ENCODE data around the gene ZNF317.

The ZNF317 gene

DNA sequence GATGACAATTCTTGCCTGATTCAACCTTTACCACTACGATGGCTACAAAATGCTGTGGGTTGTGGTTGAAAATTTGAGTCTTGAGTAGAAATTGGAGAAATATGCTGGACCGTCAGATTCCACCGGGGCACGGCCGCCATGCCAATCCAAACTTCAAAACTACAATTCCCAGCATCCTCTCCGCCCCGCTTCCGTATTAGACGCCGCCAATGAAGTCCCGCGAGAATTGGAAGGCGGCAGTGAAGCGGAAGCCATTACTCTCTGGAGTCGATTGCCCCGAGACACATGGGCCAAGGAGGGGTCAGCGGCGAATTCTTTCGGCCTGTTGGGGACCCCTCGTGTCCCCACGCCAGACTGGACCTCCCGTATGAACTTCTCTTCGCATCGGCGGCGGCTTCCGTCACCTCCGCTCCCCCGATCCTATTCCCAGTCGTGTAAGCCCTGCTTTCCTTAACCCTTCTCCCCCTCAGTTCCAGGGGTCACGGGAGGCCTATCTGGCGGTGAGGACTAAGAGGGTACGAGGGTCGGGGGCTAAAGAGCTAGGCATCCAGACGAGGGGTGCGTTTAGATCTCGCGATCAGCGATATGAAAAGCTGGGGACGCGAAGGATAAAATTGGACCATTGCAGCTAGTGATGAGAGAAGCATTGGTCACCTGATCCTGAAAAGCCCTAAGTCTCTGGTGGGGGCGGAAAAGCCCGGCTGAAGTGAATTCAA is at the start of gene ZNF317:
Gene ZNF317, plus strand, starts transcription at position 239 of the 716 bp plus-strand sequence. CDS start 15,620 bp downstream, outside the sequence.
- peak; percentile 91 for DNase-seq (ENCODE audit: low spot score)

DNA sequence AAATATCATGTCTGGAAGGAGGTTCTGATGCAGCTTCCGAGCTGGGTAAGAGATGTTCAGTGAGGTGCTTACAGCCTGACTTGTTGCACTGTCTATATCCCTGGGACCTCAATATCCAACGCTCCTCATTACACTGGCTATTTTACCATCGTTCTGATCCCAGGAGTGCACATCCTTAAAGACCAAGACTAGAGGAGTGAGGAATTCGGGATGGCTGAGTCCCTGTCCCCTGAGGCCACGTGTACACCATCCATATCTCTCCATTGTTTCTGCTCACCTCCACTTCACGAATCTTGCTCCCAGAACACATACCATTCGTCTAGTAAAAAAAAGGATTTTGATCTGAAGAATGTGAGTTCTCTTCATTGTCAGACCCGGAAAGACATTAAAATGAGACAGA is 32.8 kb upstream of the ZNF317 start, which contains the start of gene OR7G2:
Gene OR7G2, minus strand, starts transcription at position 101 of the 400 bp plus-strand sequence. CDS start 4,232 bp downstream, outside the sequence.
- no peak for DNase-seq (ENCODE audit: low spot score)

DNA sequence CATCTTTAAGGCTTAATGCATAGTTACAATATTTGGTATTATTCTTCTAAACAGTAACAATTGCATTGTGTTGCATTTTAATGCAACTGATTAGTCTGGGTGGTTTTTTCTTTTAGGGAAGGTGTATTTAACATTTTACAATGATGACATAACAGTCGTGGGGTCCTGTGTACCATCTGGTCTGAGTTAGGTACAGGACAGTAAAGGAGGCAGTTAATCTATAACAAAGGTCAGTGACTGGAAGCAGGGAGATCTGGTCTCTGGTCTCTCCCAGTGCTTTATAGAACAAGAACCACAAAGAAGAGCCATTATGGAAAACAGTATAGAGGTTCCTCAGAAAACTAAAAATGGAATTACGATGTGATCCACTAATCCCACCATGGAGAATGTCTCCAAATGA is 30.2 kb upstream of the ZNF317 start:
- no peak for DNase-seq (ENCODE audit: low spot score)

DNA sequence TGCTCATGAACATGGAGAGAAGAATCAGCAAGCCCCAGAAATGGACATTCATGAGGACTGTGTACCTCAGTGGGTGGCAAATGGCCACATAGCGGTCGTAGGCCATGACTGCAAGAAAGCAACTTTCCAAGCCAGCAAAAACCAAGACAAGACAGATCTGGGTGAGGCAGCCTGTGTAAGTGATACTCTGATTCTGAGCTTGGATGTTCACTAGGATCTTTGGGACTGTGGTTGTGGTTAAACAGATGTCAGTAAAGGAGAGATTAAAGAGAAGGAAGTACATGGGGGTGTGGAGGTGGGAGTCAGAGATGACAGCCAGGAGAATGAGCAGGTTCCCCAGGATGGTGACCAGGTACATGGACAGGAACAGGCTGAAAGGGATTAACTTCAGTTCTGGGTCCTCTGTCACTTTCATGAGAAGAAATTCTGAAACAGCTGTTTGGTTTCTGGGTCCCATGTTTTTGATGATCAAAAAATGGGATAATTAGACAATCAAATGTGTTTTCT is 24.8 kb upstream of the ZNF317 start, which contains the start of gene OR7G1:
Gene OR7G1, minus strand, starts transcription at position 457 of the 507 bp plus-strand sequence. Its CDS starts 0 bp downstream, at position 457.
- DNase-seq (ENCODE audit: low spot score) = no peak

DNA sequence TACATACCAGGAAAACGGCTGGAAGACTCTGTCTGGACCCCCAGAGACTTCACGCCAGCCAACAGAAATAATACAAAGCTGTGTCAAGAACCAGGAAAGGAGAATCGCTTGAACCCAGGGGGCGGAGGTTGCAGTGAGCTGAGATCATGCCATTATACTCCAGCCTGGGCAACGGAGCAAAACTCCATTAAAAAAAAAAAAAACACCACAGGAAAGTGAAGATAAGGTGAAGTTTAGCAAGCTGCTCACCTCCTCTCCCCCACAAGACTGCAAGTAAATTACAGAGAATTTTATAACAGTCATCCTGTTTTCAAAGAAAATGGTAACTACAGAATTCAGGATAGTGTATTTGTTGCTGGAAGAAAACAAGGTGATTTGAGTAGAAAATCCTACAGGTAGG is 23.6 kb upstream of the ZNF317 start:
- DNase-seq (ENCODE audit: low spot score) = no peak

DNA sequence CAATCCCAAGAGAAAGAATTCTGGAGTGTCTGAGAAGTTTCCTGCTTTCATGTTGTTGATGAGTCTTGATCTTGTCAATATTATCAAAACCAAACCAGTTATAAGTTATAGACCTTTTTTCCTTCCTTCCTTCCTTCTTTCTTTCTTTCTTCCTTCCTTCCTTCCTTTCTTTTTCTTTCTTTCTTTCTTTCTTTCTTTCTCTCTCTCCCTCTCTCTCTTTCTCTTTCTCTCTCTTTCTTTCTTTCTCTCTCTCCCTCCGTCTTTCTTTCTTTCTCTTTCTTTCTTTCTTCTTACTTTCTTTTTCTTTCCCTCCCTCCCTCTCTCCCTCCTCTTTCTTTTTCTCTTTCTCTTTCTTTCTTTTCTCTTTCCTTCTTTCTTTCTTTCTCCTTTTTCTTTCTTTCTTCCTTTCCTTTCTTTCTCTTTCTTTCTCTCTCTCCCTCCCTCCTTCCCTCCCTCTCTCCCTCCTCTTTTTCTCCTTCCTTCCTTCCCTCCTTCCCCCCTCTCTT is 13.2 kb upstream of the ZNF317 start, which contains the start of gene OR7G3:
Gene OR7G3, minus strand, starts transcription at position 51 of the 506 bp plus-strand sequence. Its CDS starts 0 bp downstream, at position 51.
- DNase-seq (ENCODE audit: low spot score) = no peak

DNA sequence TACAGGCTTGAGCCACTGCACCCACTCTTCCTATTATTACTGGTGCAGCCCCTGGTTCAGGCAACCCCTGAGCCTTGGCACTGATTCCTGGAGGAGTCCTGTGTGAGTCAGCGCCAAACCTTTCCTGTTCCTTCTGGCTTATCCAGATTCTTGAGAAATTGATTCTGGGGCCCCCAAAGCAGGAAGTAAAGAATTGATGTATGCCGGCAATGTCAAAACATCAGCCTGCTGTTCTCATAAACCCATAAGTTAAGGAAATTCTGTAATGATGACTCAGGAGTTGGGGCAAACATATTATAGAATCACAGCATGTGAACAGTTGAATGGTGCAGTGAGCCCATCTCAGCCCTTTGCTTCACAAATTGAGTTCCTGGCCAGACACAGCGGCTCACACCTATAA is 12.0 kb upstream of the ZNF317 start:
- no peak for DNase-seq (ENCODE audit: low spot score)

DNA sequence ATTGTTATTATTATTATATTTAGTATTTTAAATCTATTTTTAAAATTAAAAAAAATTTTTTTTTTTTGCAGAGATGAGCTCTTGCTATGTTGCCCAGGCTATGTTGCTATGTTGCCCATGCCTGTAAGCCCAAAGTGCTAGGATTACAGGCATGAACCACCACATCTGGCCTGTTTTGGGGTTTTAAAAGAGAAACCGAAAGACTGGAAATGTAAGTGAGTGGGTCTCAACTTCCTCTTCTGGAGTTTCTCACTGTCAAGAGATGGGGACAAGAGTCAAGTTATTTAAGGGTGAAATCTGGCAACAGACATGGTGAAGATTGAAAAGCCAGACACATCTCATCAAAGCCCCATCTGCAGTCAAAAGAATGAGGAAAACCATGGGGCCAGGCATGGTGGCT is 9.2 kb upstream of the ZNF317 start:
- no peak for DNase-seq (ENCODE audit: low spot score)

DNA sequence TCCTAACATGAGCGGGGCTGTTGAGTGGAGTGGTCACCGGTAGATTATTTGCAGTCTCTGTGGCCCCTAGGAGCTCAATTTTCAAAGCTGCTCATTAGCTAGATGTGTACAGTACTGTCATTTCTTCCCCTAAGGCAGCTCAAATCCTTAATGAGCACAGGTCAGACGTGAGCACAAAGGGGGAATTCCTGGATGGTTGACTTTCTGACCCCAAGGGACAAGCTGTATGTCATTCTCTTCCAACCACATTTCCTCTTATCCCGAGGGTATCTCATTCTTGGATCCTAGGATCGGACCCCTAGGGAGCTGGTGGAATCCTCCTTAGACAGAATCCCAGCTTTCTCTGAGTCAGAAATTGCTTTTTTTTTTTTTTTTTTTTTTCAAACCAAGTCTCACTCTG is 7.8 kb upstream of the ZNF317 start:
- no peak for DNase-seq (ENCODE audit: low spot score)

DNA sequence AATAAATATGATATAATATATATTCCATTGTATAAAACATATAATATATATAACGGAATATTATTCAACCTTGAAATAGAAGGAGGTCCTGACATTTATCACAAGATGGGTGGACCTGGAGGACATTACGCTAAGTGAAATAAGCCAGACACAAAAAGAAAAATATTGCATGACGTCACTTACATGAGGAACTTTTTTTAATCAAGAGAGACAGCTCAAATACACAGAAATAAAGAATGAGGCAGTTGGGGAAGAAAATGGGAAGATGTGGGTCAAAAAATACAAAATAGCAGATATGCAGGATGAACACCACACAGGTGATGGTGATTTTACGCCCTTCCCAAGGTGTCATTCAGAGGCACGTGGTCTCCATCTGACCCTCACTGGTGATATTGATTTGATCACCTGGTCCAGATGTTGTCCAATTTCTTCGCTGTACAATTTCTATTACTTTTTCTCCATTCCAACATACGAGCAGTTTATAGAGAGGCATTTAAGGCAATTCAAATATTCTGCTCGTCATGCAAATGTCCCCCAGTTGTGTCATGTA is 513 bp upstream of the ZNF317 start:
- DNase-seq (ENCODE audit: low spot score) = no peak

DNA sequence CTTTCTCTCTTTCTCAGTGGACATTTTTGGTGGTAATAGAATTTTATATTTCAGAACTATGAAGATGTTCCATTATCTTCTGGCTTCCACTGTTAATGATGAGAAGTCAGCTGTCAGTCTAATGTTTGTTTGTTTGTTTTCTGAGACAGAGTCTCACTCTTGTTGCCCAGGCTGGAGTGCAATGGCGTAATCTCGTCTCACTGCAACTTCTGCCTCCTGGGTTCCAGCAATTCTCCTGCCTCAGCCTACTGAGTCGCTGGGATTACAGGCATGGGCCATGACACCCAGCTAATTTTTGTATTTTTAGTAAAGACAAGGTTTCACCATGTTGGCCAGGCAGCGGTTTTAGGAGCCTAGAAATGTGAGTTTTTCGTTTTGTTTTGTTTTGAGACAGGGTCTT is 4.7 kb downstream of the ZNF317 start:
- no peak for DNase-seq (ENCODE audit: low spot score)

DNA sequence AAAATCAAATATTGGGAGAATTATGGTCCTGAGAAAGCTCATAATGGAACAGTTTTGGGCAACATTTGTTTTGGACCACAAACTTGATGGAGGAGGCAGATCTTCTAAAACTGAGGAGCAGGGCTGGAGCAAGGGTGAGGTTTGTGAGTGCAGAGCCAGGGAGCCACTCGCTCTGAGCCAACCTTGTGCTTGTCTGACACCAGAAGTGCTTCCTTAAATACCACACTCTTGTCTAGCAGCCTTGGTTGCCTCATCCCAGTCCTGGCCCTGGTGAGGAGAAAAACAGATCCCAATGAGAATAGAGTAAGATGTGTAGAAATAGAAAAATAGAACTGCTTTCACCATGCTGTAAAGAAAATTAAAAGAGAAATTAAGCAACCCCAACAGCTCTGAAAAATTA is 6.7 kb downstream of the ZNF317 start:
- no peak for DNase-seq (ENCODE audit: low spot score)

DNA sequence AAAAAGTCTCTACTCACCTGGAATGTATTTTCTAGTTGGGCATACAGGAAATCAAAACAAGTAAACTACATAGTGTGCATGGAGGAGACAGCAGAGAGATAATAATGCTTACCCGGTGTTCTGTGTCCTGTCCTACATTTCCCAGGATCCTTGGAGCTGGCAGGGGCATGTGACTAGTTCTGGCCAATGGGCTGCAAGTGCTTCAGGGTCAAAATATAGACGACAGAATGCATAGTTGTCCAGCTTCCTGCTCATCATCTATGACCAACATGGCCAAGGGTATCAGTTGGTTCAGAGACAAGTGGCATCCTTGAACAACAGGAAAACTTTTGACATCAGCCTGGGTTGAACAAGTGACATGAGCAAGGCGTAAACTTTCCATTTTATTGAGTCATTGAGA is 8.5 kb downstream of the ZNF317 start:
- DNase-seq (ENCODE audit: low spot score) = no peak

DNA sequence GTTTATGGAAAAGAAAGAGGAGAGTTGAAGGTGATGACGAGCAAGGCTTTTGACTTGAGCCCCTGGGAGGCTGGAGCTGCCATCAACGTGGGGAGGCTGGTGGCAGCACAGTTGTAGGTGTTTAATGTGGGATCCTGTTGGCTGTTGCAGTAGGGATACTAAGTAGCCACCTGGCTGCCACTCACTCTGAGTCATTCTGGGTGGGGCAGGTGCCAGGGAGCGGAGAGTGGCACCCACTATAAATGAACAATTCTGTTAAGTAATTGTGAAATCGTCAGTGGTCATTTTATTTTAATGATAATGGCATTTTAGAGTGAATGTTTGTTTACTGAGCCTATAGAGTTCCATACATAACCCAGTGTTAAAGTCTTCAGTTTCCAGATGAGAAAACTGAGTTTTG is 9.8 kb downstream of the ZNF317 start:
- DNase-seq (ENCODE audit: low spot score) = no peak

DNA sequence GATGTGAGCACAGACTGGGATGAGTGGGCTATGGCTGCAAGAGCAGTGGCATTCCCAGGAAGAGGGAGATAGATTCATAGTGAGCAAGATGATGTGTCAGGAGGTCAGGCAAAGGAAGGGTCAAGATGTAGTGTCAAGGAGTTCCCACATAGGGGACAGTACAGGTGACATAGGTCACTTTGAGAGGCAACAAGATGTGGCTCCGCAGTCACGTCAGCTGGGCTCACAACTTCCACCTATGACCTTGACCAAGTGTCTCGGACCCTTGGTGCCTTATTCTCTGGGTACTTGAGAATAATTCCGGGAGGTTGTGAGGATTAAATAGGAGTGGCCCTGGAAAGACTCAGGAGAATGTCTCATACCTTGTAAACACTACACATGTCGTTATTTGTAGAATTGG is 10.5 kb downstream of the ZNF317 start:
- DNase-seq (ENCODE audit: low spot score) = no peak

DNA sequence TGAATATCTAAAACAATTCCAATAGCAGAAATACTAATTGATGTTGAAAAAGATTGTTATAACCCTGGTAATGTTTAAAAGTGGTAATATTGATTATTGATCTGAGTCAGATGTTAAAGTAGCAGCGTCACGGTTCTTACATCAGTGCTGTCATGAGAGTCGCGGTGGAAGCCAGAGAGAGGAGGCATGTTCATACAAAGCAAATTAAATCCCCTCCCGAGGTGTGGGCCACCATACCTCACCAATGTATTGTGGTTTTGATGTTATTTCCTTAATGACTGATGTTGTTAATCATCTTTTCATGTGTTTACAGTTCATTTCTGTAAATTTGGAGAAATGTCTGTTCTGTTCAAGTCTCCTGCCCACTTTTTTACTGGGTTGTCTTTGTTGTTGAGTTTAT is 11.2 kb downstream of the ZNF317 start:
- DNase-seq (ENCODE audit: low spot score) = no peak

DNA sequence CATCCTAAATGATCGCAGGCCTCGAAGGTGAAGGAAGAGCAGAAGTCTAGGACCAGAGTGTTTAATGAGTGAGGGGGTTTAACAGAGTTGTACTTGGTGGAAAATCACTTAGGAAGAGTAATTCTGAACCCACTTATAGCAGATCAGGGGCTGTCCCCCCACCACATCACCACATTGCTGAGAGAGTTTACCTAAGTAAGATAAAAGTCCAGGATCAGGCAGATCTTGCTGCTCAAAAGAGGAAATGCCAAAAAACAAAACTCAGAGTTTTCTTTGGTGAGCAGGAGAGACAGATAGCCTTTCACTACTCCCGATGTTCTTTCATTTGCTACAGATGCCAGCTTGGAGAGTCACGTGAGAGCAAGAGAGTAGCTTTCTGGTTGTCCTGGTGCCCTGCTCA is 15.4 kb downstream of the ZNF317 start:
- no peak for DNase-seq (ENCODE audit: low spot score)

DNA sequence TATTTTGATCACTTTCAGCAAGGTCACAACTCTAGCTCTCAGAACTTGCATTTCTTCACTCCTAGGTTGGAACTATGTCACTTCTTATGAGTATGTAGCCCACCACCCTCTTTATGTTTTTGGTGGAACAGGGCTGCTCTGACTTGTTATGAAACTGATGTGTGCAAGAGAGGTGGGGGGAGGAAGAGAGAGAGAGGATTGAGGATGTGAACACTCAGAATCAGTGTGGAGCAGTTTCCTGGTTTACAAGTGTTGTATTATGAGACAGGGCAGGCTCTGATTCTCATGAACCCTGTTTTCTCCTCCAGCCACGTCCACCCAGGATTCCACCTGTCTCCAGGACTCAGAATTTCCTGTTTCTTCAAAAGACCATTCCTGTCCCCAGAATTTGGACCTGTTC is 16.1 kb downstream of the ZNF317 start:
- no peak for DNase-seq (ENCODE audit: low spot score)

DNA sequence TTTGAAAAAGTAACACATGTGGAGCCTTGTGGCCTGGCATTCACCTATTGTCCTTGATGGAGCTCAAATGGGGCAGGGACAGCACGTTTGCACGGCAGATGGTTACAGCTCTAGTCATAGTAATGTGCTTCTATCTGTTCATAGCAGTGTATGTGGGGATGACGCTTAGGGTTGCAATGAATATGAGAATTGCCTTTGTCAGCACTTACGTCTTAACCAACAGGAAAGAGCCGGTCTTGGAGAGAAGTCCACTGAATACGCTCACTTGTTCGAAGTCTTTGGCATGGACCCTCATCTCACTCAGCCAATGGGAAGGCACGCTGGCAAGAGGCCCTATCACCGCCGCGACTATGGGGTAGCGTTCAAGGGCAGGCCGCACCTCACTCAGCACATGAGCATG is 19.7 kb downstream of the ZNF317 start:
- no peak for DNase-seq (ENCODE audit: low spot score)

DNA sequence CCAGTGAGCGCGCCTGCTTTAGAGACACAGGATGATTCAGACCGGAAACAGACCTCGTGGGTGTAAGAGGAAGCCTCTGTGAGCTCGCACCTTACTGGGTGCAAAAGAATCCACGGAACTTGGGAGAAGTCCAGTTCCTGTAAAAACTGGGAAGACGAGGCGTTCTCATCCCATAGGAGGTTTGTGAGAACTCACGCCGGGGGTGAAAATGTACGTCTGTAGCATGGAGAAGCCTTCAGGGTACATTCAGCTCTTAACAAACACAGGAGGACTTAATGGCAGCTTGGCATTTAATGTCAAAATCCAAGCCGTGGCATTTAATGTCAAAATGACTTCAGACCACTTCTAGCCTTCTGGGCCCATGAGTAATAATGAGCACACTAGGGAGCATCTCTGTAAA is 21.2 kb downstream of the ZNF317 start:
- DNase-seq (ENCODE audit: low spot score) = no peak

DNA sequence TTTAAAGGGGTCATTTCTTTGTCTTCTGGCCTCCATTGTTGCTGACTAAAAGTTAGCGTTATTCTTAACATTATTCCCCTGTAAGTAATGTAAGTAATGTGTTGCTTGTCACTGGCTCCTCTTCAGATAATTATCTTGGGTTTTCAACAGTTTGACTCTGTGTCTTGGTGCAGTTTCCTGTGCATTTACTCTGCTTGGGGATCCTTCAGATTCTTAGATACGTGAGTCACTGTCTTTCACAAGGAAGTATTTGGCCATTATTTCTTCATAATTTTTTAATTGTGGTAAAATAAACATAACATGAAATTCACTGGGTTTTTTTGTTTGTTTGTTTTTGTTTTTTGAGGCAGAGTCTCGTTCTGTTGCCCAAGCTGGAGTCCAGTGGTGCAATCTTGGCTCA is 25.1 kb downstream of the ZNF317 start:
- no peak for DNase-seq (ENCODE audit: low spot score)

DNA sequence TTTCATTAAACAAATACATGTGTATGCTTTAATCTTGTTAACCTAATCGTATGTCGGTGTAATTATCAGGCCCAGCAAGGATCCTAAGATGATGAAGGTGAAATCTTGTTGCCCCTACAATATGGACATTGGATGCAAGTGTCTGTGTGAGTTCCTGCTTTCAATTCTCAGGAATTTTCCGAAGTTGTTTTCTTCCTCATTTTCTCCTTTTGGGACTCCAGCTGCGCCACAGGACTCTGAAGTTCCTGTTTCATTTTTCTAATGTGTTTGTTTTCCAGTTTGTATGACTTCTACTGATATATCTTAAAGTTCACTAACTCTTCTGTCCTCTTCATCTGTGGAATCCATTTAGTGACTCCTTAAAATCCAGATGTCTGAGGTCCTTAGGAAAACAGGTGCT is 26.6 kb downstream of the ZNF317 start:
- DNase-seq (ENCODE audit: low spot score) = no peak

DNA sequence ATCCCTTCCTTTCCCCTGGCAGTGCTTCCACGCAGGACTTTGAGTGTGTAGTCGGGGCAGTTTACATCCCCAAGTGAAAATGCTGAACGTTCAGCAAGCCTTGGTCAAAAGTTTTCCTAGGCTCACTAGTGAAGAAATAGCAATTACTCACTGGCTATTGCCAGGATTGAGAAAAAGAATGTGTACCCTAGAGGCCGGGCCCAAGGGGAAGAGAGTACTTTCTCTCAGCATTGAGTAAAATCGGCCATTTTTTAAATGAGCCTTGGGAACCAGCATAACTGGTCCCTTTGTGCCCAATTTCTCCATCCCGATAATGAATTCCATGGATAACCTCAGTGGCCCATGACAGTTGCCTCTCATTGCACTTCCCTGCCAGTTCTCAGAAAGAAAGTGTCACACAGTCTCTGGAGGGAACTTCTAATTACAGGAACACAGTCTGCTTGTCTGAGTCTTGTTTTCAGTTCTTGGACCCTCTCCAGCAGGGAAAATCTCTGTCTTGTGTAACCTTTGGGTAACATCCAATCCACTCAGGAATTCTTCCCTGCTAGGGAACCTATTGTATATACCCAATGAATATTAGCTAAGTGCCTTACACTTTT is 31.3 kb downstream of the ZNF317 start:
- DNase-seq (ENCODE audit: low spot score) = no peak
